ENCODE measurements around the gene CYP17A1. TPM values are rescaled to one million over a fixed set of nuclear protein-coding genes. Genes with fewer than 3 reads are reported as not detected.

CYP17A1 gene
- total RNA-seq, 1 experiment from 2014 or later: 2.1 TPM

DNA sequence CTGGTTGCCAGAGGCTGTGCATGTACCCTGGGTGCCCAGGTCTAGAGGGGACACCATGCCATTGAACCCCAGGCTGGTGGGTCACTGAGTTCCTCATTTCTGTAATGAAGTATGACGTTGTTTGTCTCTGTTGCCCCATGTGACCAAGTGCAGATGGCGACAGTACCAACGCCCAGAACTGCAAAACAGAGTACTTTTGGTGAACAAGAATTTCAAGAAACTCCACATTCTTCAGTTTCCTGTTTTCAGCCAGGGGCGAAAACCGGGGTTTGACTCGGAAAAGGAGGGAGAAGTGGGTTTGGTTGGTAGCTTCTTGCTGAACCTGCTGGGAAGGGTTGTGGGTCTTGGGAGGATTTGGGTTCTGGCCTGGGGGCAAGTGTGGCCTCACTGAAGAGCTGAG, 18.2 kb downstream of the CYP17A1 start (continued):
- TF ChIP-seq, protein P1, sequence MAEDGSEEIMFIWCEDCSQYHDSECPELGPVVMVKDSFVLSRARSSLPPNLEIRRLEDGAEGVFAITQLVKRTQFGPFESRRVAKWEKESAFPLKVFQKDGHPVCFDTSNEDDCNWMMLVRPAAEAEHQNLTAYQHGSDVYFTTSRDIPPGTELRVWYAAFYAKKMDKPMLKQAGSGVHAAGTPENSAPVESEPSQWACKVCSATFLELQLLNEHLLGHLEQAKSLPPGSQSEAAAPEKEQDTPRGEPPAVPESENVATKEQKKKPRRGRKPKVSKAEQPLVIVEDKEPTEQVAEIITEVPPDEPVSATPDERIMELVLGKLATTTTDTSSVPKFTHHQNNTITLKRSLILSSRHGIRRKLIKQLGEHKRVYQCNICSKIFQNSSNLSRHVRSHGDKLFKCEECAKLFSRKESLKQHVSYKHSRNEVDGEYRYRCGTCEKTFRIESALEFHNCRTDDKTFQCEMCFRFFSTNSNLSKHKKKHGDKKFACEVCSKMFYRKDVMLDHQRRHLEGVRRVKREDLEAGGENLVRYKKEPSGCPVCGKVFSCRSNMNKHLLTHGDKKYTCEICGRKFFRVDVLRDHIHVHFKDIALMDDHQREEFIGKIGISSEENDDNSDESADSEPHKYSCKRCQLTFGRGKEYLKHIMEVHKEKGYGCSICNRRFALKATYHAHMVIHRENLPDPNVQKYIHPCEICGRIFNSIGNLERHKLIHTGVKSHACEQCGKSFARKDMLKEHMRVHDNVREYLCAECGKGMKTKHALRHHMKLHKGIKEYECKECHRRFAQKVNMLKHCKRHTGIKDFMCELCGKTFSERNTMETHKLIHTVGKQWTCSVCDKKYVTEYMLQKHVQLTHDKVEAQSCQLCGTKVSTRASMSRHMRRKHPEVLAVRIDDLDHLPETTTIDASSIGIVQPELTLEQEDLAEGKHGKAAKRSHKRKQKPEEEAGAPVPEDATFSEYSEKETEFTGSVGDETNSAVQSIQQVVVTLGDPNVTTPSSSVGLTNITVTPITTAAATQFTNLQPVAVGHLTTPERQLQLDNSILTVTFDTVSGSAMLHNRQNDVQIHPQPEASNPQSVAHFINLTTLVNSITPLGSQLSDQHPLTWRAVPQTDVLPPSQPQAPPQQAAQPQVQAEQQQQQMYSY (CRISPR knock-in tag; IDR thresholded peaks at IDR 0.05): no peak
- TF ChIP-seq, protein P2, sequence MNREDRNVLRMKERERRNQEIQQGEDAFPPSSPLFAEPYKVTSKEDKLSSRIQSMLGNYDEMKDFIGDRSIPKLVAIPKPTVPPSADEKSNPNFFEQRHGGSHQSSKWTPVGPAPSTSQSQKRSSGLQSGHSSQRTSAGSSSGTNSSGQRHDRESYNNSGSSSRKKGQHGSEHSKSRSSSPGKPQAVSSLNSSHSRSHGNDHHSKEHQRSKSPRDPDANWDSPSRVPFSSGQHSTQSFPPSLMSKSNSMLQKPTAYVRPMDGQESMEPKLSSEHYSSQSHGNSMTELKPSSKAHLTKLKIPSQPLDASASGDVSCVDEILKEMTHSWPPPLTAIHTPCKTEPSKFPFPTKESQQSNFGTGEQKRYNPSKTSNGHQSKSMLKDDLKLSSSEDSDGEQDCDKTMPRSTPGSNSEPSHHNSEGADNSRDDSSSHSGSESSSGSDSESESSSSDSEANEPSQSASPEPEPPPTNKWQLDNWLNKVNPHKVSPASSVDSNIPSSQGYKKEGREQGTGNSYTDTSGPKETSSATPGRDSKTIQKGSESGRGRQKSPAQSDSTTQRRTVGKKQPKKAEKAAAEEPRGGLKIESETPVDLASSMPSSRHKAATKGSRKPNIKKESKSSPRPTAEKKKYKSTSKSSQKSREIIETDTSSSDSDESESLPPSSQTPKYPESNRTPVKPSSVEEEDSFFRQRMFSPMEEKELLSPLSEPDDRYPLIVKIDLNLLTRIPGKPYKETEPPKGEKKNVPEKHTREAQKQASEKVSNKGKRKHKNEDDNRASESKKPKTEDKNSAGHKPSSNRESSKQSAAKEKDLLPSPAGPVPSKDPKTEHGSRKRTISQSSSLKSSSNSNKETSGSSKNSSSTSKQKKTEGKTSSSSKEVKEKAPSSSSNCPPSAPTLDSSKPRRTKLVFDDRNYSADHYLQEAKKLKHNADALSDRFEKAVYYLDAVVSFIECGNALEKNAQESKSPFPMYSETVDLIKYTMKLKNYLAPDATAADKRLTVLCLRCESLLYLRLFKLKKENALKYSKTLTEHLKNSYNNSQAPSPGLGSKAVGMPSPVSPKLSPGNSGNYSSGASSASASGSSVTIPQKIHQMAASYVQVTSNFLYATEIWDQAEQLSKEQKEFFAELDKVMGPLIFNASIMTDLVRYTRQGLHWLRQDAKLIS (CRISPR knock-in tag; IDR thresholded peaks at IDR 0.05; ENCODE audit: borderline replicate concordance): no peak

DNA sequence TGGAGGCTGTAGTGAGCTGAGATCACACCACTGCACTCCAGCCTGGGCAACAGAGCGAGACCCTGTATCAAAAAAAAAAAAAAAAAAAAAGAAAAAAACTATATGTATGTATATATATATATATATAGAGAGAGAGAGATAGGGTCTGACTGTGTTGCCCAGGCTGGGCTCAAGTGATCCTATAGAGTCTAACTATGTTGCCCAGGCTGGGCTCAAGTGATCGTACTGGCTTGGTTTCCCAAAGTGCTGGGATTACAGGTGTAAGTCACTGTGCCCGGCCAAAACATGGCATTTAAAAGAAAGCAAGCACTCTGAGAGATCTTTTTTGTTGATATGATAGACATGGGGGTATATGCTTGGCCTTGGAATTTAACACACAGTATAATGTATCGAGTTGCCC, 20.0 kb downstream of the CYP17A1 start:
- no peak overlapping the region for H3K27ac Mint-ChIP-seq
- DNase-seq (ENCODE audit: low spot score): no peak
- H3K4me1 Mint-ChIP-seq: peaks cover 16% of the 10 kb centered on the region
- peaks cover 3% of the 10 kb centered on the region; the same call in 1 of the 2 replicates for H3K36me3 Mint-ChIP-seq
- TF ChIP-seq, protein P3, sequence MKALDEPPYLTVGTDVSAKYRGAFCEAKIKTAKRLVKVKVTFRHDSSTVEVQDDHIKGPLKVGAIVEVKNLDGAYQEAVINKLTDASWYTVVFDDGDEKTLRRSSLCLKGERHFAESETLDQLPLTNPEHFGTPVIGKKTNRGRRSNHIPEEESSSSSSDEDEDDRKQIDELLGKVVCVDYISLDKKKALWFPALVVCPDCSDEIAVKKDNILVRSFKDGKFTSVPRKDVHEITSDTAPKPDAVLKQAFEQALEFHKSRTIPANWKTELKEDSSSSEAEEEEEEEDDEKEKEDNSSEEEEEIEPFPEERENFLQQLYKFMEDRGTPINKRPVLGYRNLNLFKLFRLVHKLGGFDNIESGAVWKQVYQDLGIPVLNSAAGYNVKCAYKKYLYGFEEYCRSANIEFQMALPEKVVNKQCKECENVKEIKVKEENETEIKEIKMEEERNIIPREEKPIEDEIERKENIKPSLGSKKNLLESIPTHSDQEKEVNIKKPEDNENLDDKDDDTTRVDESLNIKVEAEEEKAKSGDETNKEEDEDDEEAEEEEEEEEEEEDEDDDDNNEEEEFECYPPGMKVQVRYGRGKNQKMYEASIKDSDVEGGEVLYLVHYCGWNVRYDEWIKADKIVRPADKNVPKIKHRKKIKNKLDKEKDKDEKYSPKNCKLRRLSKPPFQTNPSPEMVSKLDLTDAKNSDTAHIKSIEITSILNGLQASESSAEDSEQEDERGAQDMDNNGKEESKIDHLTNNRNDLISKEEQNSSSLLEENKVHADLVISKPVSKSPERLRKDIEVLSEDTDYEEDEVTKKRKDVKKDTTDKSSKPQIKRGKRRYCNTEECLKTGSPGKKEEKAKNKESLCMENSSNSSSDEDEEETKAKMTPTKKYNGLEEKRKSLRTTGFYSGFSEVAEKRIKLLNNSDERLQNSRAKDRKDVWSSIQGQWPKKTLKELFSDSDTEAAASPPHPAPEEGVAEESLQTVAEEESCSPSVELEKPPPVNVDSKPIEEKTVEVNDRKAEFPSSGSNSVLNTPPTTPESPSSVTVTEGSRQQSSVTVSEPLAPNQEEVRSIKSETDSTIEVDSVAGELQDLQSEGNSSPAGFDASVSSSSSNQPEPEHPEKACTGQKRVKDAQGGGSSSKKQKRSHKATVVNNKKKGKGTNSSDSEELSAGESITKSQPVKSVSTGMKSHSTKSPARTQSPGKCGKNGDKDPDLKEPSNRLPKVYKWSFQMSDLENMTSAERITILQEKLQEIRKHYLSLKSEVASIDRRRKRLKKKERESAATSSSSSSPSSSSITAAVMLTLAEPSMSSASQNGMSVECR (CRISPR knock-in tag; IDR thresholded peaks at IDR 0.05; ENCODE audit: borderline replicate concordance): no peak
- TF ChIP-seq ZNF121 (CRISPR knock-in tag; IDR thresholded peaks at IDR 0.05): peak; percentile 65; the same call in 1 of the 2 replicates
- no peaks in the 10 kb centered on the region for H3K27me3 Mint-ChIP-seq (ENCODE audit: low read depth)
- POLR2A ChIA-PET: no interaction called here
- CTCF ChIA-PET: interaction anchor here (0.6 to 0.7 kb wide), 2 partner anchors 64 to 83 kb away, joined by 4 to 6 read pairs; no protein-coding TSS in a partner anchor
- no peak for ATAC-seq
- no peaks in the 10 kb centered on the region for H3K9me3 Mint-ChIP-seq
- no peak overlapping the region for H3K4me3 Mint-ChIP-seq

DNA sequence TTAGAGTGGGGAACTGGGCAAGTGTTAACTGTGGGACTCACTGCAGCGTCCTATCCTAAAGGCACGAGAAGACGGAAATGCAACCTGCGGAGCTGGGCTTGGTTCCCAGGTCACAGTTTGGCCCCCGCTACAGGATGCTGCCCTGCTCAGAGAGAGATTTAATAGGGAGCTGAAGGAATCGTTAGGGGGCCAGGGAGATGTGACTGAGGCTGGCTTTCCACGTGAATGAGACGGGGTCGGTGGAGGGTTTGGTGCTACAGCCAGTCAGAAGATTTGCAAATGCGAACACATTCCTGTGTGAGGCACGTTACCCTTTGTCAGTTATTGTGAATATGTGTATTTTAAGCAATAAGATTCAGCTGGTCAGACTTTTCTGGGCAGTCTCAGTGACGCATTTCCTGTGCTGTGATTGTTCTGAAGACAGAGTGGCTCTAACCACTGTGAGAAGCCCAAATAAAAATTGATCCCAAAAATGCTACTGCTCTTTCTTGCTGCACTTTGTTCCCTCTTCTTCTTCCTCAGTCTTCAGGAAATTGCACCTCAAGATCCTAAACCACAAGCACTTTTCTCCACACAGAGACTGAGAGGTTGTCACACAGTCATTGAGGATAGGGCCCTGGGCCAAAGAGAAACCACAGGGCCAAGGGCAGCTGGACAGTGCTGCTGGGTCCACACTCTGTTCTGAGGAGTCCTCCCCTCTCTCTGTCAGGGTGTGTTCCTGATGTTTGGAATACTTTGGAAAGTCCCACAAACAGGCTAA, 21.2 kb downstream of the CYP17A1 start:
- TF ChIP-seq SP1 (CRISPR knock-in tag; conservative IDR thresholded peaks at IDR 0.05): no peak
- peak; percentile 59; the same call in 1 of the 2 replicates for TF ChIP-seq ZNF121 (CRISPR knock-in tag; IDR thresholded peaks at IDR 0.05)
- H3K27ac Mint-ChIP-seq: peak overlapping the region; percentile 89
- peaks cover 6% of the 10 kb centered on the region; the same call in 1 of the 2 replicates for H3K36me3 Mint-ChIP-seq
- ChIA-PET CTCF (interaction anchor here (1.0 kb wide), 1 partner anchor 63 kb away, joined by 4 read pairs; no protein-coding TSS in a partner anchor), POLR2A (no interaction called here)
- peaks cover 16% of the 10 kb centered on the region for H3K4me1 Mint-ChIP-seq
- no peaks in the 10 kb centered on the region for H3K27me3 Mint-ChIP-seq (ENCODE audit: low read depth)
- DNase-seq (ENCODE audit: low spot score) (no peak), ATAC-seq (peak; percentile 60)
- H3K4me3 Mint-ChIP-seq: no peak overlapping the region
- H3K9me3 Mint-ChIP-seq: no peaks in the 10 kb centered on the region
